GM10266 (cell line): ENCODE measurements around the gene AIFM1.

Experiments used
- DNase-seq: peaks from one replicate; pipeline ENCODE4 v3.0.0; 2012; ENCODE audit errors: extremely low spot score
- CTCF ChIP-seq: IDR thresholded peaks from 2 replicates; pipeline ENCODE4 v1.5.1; 2012; ENCODE audit warnings: mild to moderate bottlenecking, low read depth; ENCODE audit not compliant: control insufficient read depth, insufficient read depth; ENCODE audit errors: missing control alignments

The AIFM1 gene

GRCh38 chrX:130110379-130111219, 55.0 kb downstream of the AIFM1 start, which contains the start of gene ELF4:
TSS of gene ELF4 (minus strand) at chrX:130110497. CDS start at chrX:130081330, 29,167 bp downstream.
- DNase-seq = peak; percentile 83
- TF ChIP-seq CTCF = peak; percentile 5

DNA sequence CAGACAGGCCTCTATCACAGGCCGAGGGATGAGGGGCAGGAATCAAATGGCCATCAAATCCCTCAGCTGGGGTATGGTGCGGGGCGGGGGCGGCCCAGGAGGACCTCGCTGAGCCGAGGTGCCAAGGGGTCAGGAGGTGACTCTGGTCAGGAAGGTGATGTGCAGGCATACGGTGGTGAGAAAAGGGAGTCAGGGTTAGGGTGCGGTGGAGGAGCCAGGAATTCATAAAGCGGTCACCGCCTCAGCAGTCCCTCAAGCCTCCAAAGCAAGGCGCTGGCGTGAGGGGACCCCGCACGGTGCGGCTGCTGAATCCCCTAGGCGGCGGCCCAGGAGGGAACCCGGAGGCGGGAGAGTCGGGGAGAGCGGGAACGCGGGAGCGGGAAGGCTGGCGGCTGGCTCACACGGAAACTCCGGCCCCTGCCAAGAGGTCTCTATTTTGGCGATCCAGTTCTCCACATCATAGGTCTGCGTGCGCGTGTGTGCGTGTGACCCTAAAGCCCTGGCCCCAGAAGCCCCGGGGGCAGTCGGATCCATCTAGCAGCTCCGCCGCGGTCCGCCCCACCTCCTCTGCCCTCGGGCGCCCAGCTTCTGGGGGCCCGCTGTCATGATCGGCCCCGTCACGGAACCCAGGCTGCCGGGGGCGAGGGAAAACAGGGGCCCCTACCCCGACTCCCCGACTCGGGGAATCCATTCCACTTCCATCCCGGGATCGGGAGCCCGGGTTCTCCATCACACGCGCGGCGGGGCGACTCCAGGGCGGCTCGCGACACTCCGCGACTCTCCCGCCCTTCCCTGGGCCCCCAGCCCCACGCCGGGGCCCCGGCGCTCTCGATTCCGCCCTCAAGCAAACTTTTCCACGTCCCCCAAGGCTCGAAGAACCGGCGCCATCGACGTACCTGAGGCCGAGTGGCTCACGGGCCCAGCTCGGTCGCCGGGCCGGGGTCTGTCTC, 55.9 kb downstream of the AIFM1 start:
- TF ChIP-seq CTCF = no peak

DNA sequence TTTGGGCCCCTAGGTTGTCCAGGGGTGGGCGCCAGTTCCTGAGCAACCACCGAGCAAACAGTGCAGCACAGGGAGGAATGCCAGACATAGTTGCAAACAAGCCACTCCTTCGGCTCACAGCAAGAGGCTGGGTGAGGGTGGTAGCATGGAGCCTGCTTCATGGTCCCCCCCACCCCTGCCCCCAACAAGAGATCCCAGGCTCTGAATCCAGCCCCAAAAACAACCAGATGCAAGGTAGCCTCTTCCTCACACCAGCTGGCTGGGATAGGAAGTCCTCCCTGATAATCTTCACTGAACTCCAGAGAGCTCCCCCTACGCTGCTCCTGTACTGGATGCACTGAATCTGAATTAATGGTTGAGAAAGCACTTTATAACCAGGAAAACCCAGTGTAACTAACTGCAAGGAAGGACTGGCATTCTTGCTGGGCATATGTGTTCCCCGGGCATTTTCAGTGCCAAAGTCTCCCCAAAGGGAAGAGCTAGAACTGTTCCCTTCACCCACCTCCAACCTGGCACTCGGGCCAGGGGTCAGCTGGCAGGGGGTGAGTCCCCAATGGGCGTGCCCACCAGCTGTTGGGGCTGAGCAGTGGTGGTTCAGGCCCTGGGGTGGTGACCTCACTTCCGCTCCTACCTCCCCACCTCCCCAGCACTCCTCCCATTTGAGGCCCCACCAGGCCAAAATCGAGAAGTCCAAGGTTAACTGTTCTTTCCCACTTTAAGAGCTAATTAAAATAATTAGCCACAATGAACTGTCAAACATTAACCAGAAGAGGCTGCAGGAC, 56.8 kb downstream of the AIFM1 start:
- TF ChIP-seq CTCF = peak; percentile 21
- peak; percentile 69 for DNase-seq

More for the DNA sequence above, 55.9 kb downstream of the AIFM1 start:
- DNase-seq = no peak

GRCh38 chrX:130106071-130106470, 59.6 kb downstream of the AIFM1 start:
- DNase-seq = no peak
- no peak for TF ChIP-seq CTCF

DNA sequence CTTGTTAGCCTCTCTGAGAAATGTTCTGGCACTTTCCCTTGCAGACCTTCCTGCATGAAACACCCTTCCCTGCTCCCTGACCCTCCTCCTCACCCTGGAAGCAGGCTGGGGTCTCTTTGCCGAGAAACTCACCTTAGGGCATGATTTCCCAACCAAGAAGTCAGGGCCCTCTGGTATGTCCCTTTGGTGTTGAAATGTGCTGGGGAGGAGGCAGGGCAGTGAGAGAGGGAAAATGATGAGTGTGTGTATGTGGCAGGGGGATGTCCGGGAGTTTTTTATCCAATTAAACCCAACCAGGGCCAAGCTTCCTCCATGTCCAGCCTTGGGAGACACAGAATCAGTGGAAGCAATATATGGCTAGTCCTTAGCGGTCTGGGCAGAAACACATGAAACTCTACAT, 60.4 kb downstream of the AIFM1 start:
- DNase-seq = no peak

More for the DNA sequence above, 60.4 kb downstream of the AIFM1 start:
- no peak for TF ChIP-seq CTCF
